GM12878 (cell line): Measurements from ENCODE around the gene NIP7. TPM values are rescaled to one million over a fixed set of nuclear protein-coding genes. Genes with fewer than 3 reads are reported as not detected.
"Not testable (repeated sequence)": the region's sequence is repeated elsewhere in the genome, so short reads cannot be mapped to it uniquely, and the experiment has no call there.

Experiments
- ATAC-seq: fragments of 200-7000 bp; cut with Tn5 transposase; 3 replicates; pipeline ENCODE4 v1.9.1; 2020; ENCODE audit warnings: mild to moderate bottlenecking, moderate library complexity
- BruUV-seq: library from RNA; stranded (reverse); fragments of 400-500 nt; replicated peaks from 2 replicates; lab custom pipeline; 2021; lab: Mats Ljungman, UMichigan
- CTCF ChIA-PET: fragments of 300-600 bp; sonication (Branson Sonifier 250); formaldehyde crosslinking; extraction: SDS; loops from one replicate; lab custom pipeline; 2021; ENCODE audit warnings: inconsistent platforms; lab: Yijun Ruan, JAX
- POLR2A ChIA-PET: fragments of 350-600 bp; formaldehyde crosslinking; extraction: SDS; loops from one replicate; lab custom pipeline; 2021; ENCODE audit warnings: inconsistent platforms; lab: Charles Lee
- RAD21 ChIA-PET: fragments of 300-600 bp; sonication (Branson Sonifier 250); formaldehyde crosslinking; loops from one replicate; lab custom pipeline; 2023; ENCODE audit warnings: antibody characterized with exemption; ENCODE audit not compliant: unreplicated experiment; lab: Charles Lee
- SMC1A ChIA-PET: fragments of 300-600 bp; sonication (Branson Sonifier 250); formaldehyde crosslinking; loops from one replicate; lab custom pipeline; 2023; ENCODE audit not compliant: unreplicated experiment, uncharacterized antibody; lab: Charles Lee
- DNase-seq: peaks from one replicate; pipeline ENCODE4 v3.0.0-alpha.2; 2011; ENCODE audit warnings: low read depth, low spot score
- FAIRE-seq: peaks from 3 replicates; lab custom pipeline; 2011; peaks lifted over from hg19 to GRCh38; lab: Jason Lieb, UNC
- H2AFZ ChIP-seq: 2 replicates; pipeline ENCODE4 v1.6.0; 2011; ENCODE audit warnings: low read depth, low read length, control low read depth; ENCODE audit not compliant: control insufficient read depth
- H3K27ac ChIP-seq: 2 replicates; pipeline ENCODE4 v1.5.1; 2011; ENCODE audit warnings: control low read depth; ENCODE audit not compliant: control insufficient read depth, insufficient read depth
- H3K27me3 ChIP-seq, 2 experiments: replicated peaks in 1 of 2; 2 replicates each; pipeline versions ENCODE4 v1.6.0 to v1.6.1; 2011; ENCODE audit warnings: low read length in 1 of 2; ENCODE audit not compliant: control insufficient read depth in 2 of 2, insufficient read depth in 2 of 2
- H3K36me3 ChIP-seq, 2 experiments: 2 replicates each; pipeline ENCODE4 v1.5.1; 2011; ENCODE audit warnings: low read length in 1 of 2; ENCODE audit not compliant: control insufficient read depth in 2 of 2, insufficient read depth in 2 of 2
- H3K4me1 ChIP-seq: 2 replicates; pipeline ENCODE4 v1.6.1; 2011; ENCODE audit warnings: mild to moderate bottlenecking, low read length, moderate library complexity, mixed read lengths; ENCODE audit not compliant: control insufficient read depth, insufficient read depth
- H3K4me2 ChIP-seq: 2 replicates; pipeline ENCODE4 v1.6.0; 2011; ENCODE audit warnings: control low read depth; ENCODE audit not compliant: control insufficient read depth, insufficient read depth
- H3K4me3 ChIP-seq: fragments of 200-600 bp; sonication (generic); 2 replicates; pipeline ENCODE4 v1.5.1; 2016
- H3K79me2 ChIP-seq: 2 replicates; pipeline ENCODE4 v1.6.0; 2011; ENCODE audit warnings: low read length; ENCODE audit not compliant: control insufficient read depth, insufficient read depth
- H3K9ac ChIP-seq: 2 replicates; pipeline ENCODE4 v1.8.0; 2011; ENCODE audit warnings: low read length, control low read depth, mixed read lengths; ENCODE audit not compliant: control insufficient read depth, insufficient read depth
- H3K9me3 ChIP-seq: replicated peaks from 3 replicates; pipeline ENCODE4 v1.5.1; 2011; ENCODE audit warnings: mild to moderate bottlenecking, low read length; ENCODE audit not compliant: control insufficient read depth, insufficient read depth
- H4K20me1 ChIP-seq: 2 replicates; pipeline ENCODE4 v1.6.0; 2011; ENCODE audit not compliant: control insufficient read depth, insufficient read depth
- CEBPB ChIP-seq, 2 experiments: fragments of 150-350 bp in 1 of 2; IDR thresholded peaks; 2 replicates each; pipeline ENCODE4 v1.6.1; 2012 to 2014; ENCODE audit warnings: low read depth in 2 of 2, low read length in 2 of 2, borderline replicate concordance in 1 of 2, inconsistent platforms in 1 of 2
- DPF2 ChIP-seq: fragments of 450-650 bp; IDR thresholded peaks from 2 replicates; pipeline ENCODE4 v1.6.1; 2017; ENCODE audit warnings: mild to moderate bottlenecking
- FOXK2 ChIP-seq: fragments of 450-650 bp; IDR thresholded peaks from 2 replicates; pipeline ENCODE4 v1.6.1; 2017; ENCODE audit warnings: mild to moderate bottlenecking, moderate library complexity
- IKZF2 ChIP-seq, 2 experiments: fragments of 450-650 bp; IDR thresholded peaks; 2 replicates each; pipeline ENCODE4 v1.6.1; 2017; ENCODE audit warnings: mild to moderate bottlenecking in 2 of 2, moderate library complexity in 2 of 2
- NRF1 ChIP-seq: conservative IDR thresholded peaks from 2 replicates; pipeline ENCODE4 v1.6.1; 2011; ENCODE audit warnings: mild to moderate bottlenecking, low read depth, low read length, improper control_type of control experiment
- POLR2AphosphoS5 ChIP-seq: IDR thresholded peaks from 2 replicates; pipeline ENCODE4 v1.6.1; 2011; ENCODE audit warnings: mild to moderate bottlenecking, low read length, inconsistent platforms
- RELA ChIP-seq: fragments of 450-650 bp; IDR thresholded peaks from 2 replicates; pipeline ENCODE4 v1.8.0; 2014; ENCODE audit warnings: borderline replicate concordance; ENCODE audit not compliant: partially characterized antibody
- TARDBP ChIP-seq: IDR thresholded peaks from 2 replicates; pipeline ENCODE4 v1.6.1; 2016; ENCODE audit warnings: borderline replicate concordance
- ZBED1 ChIP-seq: IDR thresholded peaks from 2 replicates; pipeline ENCODE4 v1.6.1; 2016; ENCODE audit warnings: borderline replicate concordance
- ZBTB33 ChIP-seq: fragments of 450-650 bp; IDR thresholded peaks from 2 replicates; pipeline ENCODE4 v1.6.1; 2017; ENCODE audit warnings: mild to moderate bottlenecking
- WGBS: methylation state at CpG from one replicate; pipeline ENCODE4 v1.1.6; 2016; ENCODE audit warnings: low lambda C conversion rate; ENCODE audit not compliant: insufficient replicate concordance, insufficient coverage; ENCODE audit errors: missing lambda C conversion rate; 5-methylcytosine and 5-hydroxymethylcytosine counted together
- in situ Hi-C: fragments of 300-500 bp; cut with MboI; formaldehyde crosslinking; loops from 9 replicates; pipeline ENCODE4 v1.14.3; 2018; ENCODE audit warnings: mixed read lengths
- intact Hi-C: fragments of 100-400 bp; cut with micrococcal nuclease; formaldehyde crosslinking; loops from one replicate; pipeline ENCODE4 v1.14.2; 2022; ENCODE audit not compliant: unreplicated experiment
- polyA plus RNA-seq, 11 experiments: library from polyadenylated mRNA; depleted of rRNA in 4 of 11; unstranded in 6 of 11; stranded (reverse) in 5 of 11; fragments of >200 nt; fragmentation: Nextera tagmentation in 4 of 11; fragmentation: Illumina TruSeq in 1 of 11; extraction: Ambion mirVana in 4 of 11; extraction: Trizol in 1 of 11; gene quantifications; 1 replicate in 1 of 11; 2 replicates in 10 of 11; pipeline versions ENCODE4 v1.2.1 to v1.2.3, GENCODE V29; 2011 to 2016; ENCODE audit warnings: inconsistent platforms in 2 of 11, missing spikeins in 2 of 11, low read depth in 1 of 11
- total RNA-seq, 4 experiments: library from RNA; depleted of rRNA in 3 of 4; stranded (reverse); fragments of >200 nt in 3 of 4; fragmentation: Illumina TruSeq in 1 of 4; extraction: Trizol in 1 of 4; gene quantifications; 2 replicates each; pipeline versions ENCODE4 v1.2.1 to v1.2.3, GENCODE V29; 2013 to 2021

Gene NIP7
- total and polyA plus RNA-seq, 10 of the 15 experiments (the other 5 are each of a cell fraction or from before 2014, with no cell fraction given) = 18.8 to 62.9 (median 56.7) TPM

GRCh38 chr16:69350536-69351133, 11.1 kb downstream of the NIP7 start (continued):
- no peak for TF ChIP-seq POLR2AphosphoS5

GRCh38 chr16:69351309-69352027, 11.9 kb downstream of the NIP7 start, which contains the start of gene TMED6:
TSS of gene TMED6 (minus strand) at chr16:69351786. CDS start at chr16:69351753, 33 bp downstream.
- Histone ChIP-seq H4K20me1 (no peaks in the 10 kb centered on the region), H3K9me3 (no peaks in the 10 kb centered on the region), H3K79me2 (no peaks in the 10 kb centered on the region), H3K4me2 (no peak within 1 kb of the TSS), H3K4me3 (no peak within 1 kb of the TSS), H2AFZ (no peak within 1 kb of the TSS), H3K27ac (no peak within 1 kb of the TSS), H3K36me3 (peaks cover 0 to 4% of the 10 kb centered on the region in 2 experiments; a peak in 3 of 4 replicates), H3K27me3 (no peaks in the 10 kb centered on the region), H3K9ac (no peak within 1 kb of the TSS), H3K4me1 (no peaks in the 10 kb centered on the region; the same call in 1 of the 2 replicates)
- FAIRE-seq = no peak
- DNase-seq = no peak
- BruUV-seq = no TSS peak
- CTCF ChIA-PET = interaction anchor here (1.3 kb wide), 1 partner anchor 403 kb away, joined by 4 read pairs; the partner anchor contains the start of gene NOB1
- POLR2A ChIA-PET = interaction anchor here (0.6 kb wide), 1 partner anchor 46 kb away, joined by 4 read pairs; no protein-coding TSS in a partner anchor
- intact Hi-C loops = no loop called here
- RAD21 ChIA-PET = interaction anchor here (0.6 kb wide), 1 partner anchor 244 kb away, joined by 6 read pairs; no protein-coding TSS in a partner anchor
- SMC1A ChIA-PET = interaction anchor here (1.0 kb wide), 1 partner anchor 11 kb away, joined by 3 read pairs; no protein-coding TSS in a partner anchor
- ATAC-seq = no peak
- 95% methylated on average over 12 of the region's 12 CpGs for WGBS
- TF ChIP-seq CEBPB (IDR thresholded peaks at IDR 0.05; ENCODE audit: borderline replicate concordance in 1 of 2, low read depth in 2 of 2, low read length in 2 of 2) = no peak
- TF ChIP-seq IKZF2 (IDR thresholded peaks at IDR 0.05) = no peak
- no peak for TF ChIP-seq ZBED1
- TF ChIP-seq NRF1 = no peak
- TF ChIP-seq TARDBP = no peak
- no peak for TF ChIP-seq RELA
- no peak for TF ChIP-seq DPF2
- no peak for TF ChIP-seq ZBTB33
- no peak for TF ChIP-seq FOXK2
- in situ Hi-C loops = no loop called here

GRCh38 chr16:69360070-69360469, 20.5 kb downstream of the NIP7 start:
- H4K20me1 ChIP-seq, RAD21 ChIA-PET, SMC1A ChIA-PET, H3K4me2 ChIP-seq, H3K9ac ChIP-seq, intact Hi-C loops, H3K4me3 ChIP-seq, BruUV-seq, H2AFZ ChIP-seq, H3K9me3 ChIP-seq, H3K27ac ChIP-seq, H3K79me2 ChIP-seq, H3K4me1 ChIP-seq, DNase-seq, H3K36me3 ChIP-seq, POLR2A ChIA-PET, H3K27me3 ChIP-seq, CTCF ChIA-PET, in situ Hi-C loops, FAIRE-seq, ATAC-seq: not testable (repeated sequence)
- 52% methylated on average over 8 of the region's 9 CpGs for WGBS
